Measurements from ENCODE around the gene VWA8.
"Not testable (repeated sequence)": the region's sequence is repeated elsewhere in the genome, so short reads cannot be mapped to it uniquely, and the experiment has no call there.

Gene VWA8

GRCh38 chr13:41639237-41639904 lies 321.5 kb downstream of the VWA8 start:
- DNase-seq, result no peak

GRCh38 chr13:41637586-41637985 lies 323.3 kb downstream of the VWA8 start:
- no peak for DNase-seq

- not testable (repeated sequence) for DNase-seq
Measured at GRCh38 chr13:41637032-41637431, 323.9 kb downstream of the VWA8 start.

GRCh38 chr13:41636590-41636989 lies 324.3 kb downstream of the VWA8 start:
- DNase-seq, result not testable (repeated sequence)

- DNase-seq, result no peak
Measured at GRCh38 chr13:41634407-41634806, 326.5 kb downstream of the VWA8 start.

GRCh38 chr13:41633776-41634175 lies 327.1 kb downstream of the VWA8 start:
- no peak for DNase-seq

GRCh38 chr13:41631296-41631965 lies 329.5 kb downstream of the VWA8 start:
- DNase-seq, result no peak

GRCh38 chr13:41627425-41627824 lies 333.5 kb downstream of the VWA8 start:
- no peak for DNase-seq

- no peak for DNase-seq
Measured at GRCh38 chr13:41624041-41624440, 336.9 kb downstream of the VWA8 start.

GRCh38 chr13:41622432-41623429 lies 338.2 kb downstream of the VWA8 start:
- no peak for DNase-seq

- DNase-seq, result no peak
Measured at GRCh38 chr13:41621716-41622431, 339.0 kb downstream of the VWA8 start.

GRCh38 chr13:41617633-41618032 lies 343.3 kb downstream of the VWA8 start:
- not testable (repeated sequence) for DNase-seq

GRCh38 chr13:41616151-41616550 lies 344.8 kb downstream of the VWA8 start:
- no peak for DNase-seq

- DNase-seq, result no peak
Measured at GRCh38 chr13:41615528-41615855, 345.4 kb downstream of the VWA8 start.

- no peak for DNase-seq
Measured at GRCh38 chr13:41614671-41615527, 346.0 kb downstream of the VWA8 start.

- no peak for DNase-seq
Measured at GRCh38 chr13:41613984-41614661, 346.8 kb downstream of the VWA8 start.

- DNase-seq, result no peak
Measured at GRCh38 chr13:41613471-41613870, 347.4 kb downstream of the VWA8 start.

GRCh38 chr13:41611385-41611784 lies 349.5 kb downstream of the VWA8 start:
- no peak for DNase-seq

GRCh38 chr13:41610404-41610803 lies 350.5 kb downstream of the VWA8 start:
- no peak for DNase-seq

- no peak for DNase-seq
Measured at GRCh38 chr13:41609828-41610227, 351.1 kb downstream of the VWA8 start.

GRCh38 chr13:41608839-41609177 lies 352.1 kb downstream of the VWA8 start:
- no peak for DNase-seq

All from SHP77 treated with DMSO at 0.1 percent for 48 hours (cell line).